HG03354 (cell line): ENCODE results near the gene ARSH.
"Not testable (repeated sequence)": the region's sequence is repeated elsewhere in the genome, so short reads cannot be mapped to it uniquely, and the experiment has no call there.

Experiments used
- ATAC-seq: cut with Tn5 transposase; IDR thresholded peaks from one replicate; pipeline ENCODE4 v1.9.1; 2021; ENCODE audit warnings: mild to moderate bottlenecking; ENCODE audit not compliant: unreplicated experiment, poor library complexity, severe bottlenecking

Gene ARSH, protein sequence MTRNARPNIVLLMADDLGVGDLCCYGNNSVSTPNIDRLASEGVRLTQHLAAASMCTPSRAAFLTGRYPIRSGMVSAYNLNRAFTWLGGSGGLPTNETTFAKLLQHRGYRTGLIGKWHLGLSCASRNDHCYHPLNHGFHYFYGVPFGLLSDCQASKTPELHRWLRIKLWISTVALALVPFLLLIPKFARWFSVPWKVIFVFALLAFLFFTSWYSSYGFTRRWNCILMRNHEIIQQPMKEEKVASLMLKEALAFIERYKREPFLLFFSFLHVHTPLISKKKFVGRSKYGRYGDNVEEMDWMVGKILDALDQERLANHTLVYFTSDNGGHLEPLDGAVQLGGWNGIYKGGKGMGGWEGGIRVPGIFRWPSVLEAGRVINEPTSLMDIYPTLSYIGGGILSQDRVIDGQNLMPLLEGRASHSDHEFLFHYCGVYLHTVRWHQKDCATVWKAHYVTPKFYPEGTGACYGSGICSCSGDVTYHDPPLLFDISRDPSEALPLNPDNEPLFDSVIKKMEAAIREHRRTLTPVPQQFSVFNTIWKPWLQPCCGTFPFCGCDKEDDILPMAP

DNA sequence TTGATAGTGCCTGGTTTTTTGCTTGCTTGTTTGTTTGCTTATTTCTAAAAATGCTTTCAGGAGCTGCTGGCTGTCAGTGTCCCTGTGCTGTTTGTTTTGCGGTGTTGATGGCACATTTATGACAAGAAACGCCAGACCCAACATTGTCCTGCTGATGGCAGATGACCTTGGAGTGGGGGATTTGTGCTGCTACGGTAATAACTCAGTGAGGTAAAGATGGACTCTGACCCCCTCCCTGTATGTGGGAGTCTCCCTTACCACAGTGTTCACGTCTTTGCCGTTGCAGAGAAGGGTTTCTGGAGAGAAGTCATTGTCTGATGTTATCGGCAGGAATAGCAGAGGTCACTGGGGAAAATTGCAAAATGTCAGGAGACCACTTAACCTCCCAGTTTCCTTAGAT, at the start of gene ARSH:
ARSH (plus strand) TSS at position 52 of the 400 bp plus-strand sequence; CDS start at position 119, 67 bp downstream.
- ATAC-seq, result no peak

- ATAC-seq, result no peak
Measured at GRCh38 chrX:2958199-2958598, 48.1 kb upstream of the ARSH start.

- no peak for ATAC-seq
Measured at GRCh38 chrX:2960861-2961515, 45.4 kb upstream of the ARSH start.

DNA sequence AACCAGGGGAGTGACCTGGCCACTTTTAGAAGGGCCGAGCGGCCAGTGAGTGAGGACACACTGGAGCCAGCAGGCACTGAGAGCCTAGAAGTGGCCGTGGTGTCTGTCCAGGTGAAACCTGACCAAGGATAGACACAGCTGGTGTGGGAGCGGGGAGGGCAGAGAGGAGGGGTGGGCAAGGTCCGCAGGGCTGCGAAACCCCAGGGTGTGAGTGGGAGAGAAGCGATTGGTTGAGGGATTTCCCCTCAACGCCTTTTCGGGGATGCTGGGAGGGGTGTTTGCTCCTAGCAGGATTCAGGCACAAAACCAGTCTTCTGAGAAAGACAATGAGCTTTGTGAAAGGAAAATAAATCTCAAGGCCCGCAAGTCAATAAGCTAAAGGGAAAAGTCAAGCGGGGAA, 44.0 kb upstream of the ARSH start:
- ATAC-seq, result no peak

DNA sequence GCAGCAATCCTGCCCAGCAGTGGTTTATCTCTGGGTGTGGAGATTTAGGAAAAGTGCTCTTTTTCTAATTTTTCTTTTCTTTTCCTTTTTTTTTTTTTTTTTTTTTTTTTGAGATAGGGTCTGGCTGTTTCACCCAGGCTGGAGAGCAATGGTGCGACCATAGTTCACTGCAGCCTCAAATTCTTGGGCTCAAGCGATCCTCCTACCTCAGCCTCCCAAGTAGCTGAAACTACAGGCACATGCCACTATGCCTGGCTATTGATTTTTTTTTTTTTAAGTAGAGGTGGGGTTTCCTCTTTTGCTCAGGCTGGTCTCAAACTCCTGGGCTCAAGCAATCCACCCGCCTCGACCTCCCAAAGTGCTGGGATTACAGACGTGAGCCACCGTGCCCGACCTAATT, 42.9 kb upstream of the ARSH start:
- ATAC-seq, result not testable (repeated sequence)

- not testable (repeated sequence) for ATAC-seq
Measured at GRCh38 chrX:2963992-2964794, 42.2 kb upstream of the ARSH start.

GRCh38 chrX:2965965-2966364, 40.4 kb upstream of the ARSH start:
- peak; percentile 80 for ATAC-seq

DNA sequence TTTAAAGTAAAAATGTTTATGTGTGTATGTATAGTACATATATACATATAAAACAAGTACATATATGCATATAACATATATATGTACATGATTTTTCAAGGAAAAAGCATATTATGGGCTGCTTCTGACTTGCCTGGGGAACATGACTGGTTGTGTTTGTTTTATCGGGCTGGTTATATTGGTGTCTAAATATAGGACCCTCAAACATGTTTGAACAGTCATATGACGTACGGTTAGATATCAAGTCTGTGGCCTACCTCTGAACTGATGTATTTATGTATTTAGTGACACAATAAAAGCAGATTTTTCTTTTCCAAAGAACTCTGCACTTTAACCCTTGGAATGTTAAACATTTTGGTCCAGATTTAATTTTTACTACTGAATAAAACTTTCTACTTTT, 39.3 kb upstream of the ARSH start:
- no peak for ATAC-seq

DNA sequence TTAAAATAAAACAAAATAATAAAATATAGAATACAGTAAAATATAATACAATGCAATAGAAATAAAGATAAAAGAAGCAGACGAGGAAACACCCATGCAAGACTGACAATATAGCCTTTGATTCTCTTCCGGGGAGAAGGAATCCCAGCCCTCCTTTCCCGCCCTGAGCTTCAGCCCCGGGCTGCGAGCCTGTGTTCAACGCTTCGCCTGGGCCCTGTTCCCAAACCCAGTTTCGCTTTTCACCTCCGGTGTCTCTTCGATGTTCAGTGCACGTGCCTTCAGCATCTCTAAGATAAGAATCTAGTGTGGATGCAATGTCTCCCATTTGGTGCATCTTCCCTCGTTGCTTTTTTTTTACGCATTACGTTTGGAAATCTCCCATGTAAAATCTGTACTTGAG, 38.8 kb upstream of the ARSH start:
- no peak for ATAC-seq

DNA sequence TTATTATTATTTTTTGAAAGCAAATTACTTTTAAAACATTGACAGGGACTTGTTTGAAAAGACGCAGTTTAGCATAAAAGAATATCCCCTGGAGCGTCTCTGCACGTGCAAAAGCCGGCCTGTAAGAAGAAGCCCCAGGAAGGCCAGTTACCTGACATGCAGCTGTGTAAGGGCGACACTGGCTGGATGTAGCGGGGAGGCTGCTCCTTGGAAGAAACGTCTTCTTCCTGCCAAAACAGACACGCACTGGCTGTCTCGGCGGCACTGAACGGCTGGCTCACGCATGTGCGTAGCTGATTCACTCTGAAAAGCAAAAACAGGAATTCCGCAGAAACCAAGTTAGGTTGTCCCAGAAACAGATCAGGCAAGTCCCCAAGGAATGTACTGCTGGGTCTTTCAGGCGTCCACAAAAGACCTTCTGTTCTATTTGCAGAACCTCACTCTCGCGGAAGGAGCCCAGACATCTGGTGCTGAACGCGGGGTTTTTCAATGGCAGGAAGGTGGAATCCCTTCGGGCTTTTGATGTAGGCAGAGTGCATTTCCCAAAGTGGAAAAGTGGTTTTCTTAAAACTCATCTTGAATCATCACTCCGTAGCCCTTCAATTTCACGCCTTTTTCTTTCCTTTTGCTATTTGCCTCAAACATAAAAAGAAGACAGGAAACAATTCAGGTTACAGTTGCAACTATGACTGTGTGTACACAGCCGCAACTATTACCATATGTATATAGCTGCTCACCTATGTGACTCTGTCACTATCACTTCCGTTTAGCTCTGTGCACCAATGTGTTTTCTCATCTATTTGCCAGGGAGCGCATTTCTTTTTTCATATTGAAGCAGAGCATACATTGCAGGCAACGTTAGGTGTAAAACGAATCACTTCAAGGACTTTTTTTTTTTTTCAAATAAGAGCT, 38.1 kb upstream of the ARSH start:
- ATAC-seq, result peak; percentile 46

- ATAC-seq, result no peak
Measured at GRCh38 chrX:2969021-2969420, 37.3 kb upstream of the ARSH start.

- ATAC-seq, result no peak
Measured at GRCh38 chrX:2972391-2972790, 34.0 kb upstream of the ARSH start.

- ATAC-seq, result no peak
Measured at GRCh38 chrX:2974961-2975360, 31.4 kb upstream of the ARSH start.

- ATAC-seq, result not testable (repeated sequence)
Measured at GRCh38 chrX:2978639-2979038, 27.7 kb upstream of the ARSH start.

- ATAC-seq, result no peak
Measured at GRCh38 chrX:2984342-2984741, 22.0 kb upstream of the ARSH start.

DNA sequence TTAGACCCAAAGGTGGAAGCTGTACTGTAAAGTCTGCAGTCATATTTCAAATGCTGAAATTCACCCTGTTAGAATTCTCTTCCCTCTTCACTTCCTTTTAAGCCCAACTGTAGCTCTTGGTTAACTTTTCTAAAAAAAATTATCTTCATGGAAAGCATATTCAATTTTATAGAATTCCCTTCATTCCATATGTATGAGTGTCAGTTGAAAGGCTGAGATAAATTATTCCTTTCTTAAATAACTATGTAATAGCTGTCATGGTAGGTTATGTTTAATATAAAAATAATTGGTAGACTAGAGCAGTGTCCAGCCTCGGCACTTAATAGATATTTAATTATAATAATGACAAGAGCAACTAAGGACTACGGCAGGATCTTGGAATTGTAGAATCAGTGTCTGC, 16.8 kb upstream of the ARSH start:
- no peak for ATAC-seq

GRCh38 chrX:3010532-3010931, 4.2 kb downstream of the ARSH start:
- no peak for ATAC-seq

DNA sequence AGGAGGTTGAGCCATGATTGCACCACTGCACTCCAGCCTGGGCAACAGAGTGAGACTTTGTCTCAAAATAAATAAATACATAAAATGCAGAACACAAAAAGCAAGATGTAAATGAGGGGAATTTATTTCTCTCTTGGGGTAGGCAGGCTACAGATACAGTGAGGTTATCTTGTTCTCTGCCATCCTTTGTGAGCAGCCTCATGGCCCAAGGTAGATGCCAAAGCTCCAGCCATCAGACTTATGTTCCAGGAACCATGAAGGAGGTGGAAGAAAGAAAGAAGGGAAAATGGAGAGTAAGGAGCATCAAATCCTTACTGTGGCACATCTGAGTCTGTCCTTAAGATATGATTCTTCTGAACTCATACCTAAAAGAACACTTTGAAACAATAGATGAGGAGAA, 11.1 kb downstream of the ARSH start:
- ATAC-seq, result no peak

- ATAC-seq, result no peak
Measured at GRCh38 chrX:3024176-3024575, 17.8 kb downstream of the ARSH start.
